Endothelial cell of umbilical vein (primary cell): ENCODE data around the gene GNAQ.

ENCODE experiments used
- CTCF ChIP-seq, 2 donors: IDR thresholded peaks; 1 replicate in 1 of 2; 2 replicates in 1 of 2; pipeline ENCODE4 v1.5.1; 2011; ENCODE audit warnings: low read length in 2 of 2, mild to moderate bottlenecking in 2 of 2, moderate library complexity in 2 of 2, control low read depth in 1 of 2, inconsistent platforms in 1 of 2, low read depth in 1 of 2; ENCODE audit not compliant: insufficient read depth in 1 of 2; ENCODE audit errors: extremely low read depth in 1 of 2
- MAX ChIP-seq: IDR thresholded peaks from 2 replicates; pipeline ENCODE4 v1.6.1; 2011; ENCODE audit not compliant: insufficient read depth, insufficient read length
- POLR2A ChIP-seq: IDR thresholded peaks from 2 replicates; pipeline ENCODE4 v1.6.1; 2012; ENCODE audit warnings: low read depth, mild to moderate bottlenecking, control low read depth, low read length

GRCh38 chr9:77830618-77831285 lies 200.9 kb downstream of the GNAQ start:
- TF ChIP-seq CTCF (IDR thresholded peaks at IDR 0.05; ENCODE audit: extremely low read depth in 1 of 2, insufficient read depth in 1 of 2, low read depth in 1 of 2, low read length in 2 of 2) = no peak
- no peak for TF ChIP-seq POLR2A
- TF ChIP-seq MAX = no peak
